Measurements from ENCODE around the gene EGF.

GRCh38 chr4:109973529-109973905 is 60.8 kb downstream of the EGF start:
- TF ChIP-seq REST (IDR thresholded peaks at IDR 0.05; ENCODE audit: insufficient read depth in 1 of 2, low read depth in 2 of 2, low read length in 1 of 2) (no peak), CTCF (IDR thresholded peaks at IDR 0.05) (no peak), POLR2AphosphoS5 (IDR thresholded peaks at IDR 0.05; ENCODE audit: low read depth, low read length) (no peak), SIN3A (IDR thresholded peaks at IDR 0.05; ENCODE audit: borderline replicate concordance, insufficient read depth, low read depth, low read length) (no peak), TCF7L2 (IDR thresholded peaks at IDR 0.05; ENCODE audit: low read depth, low read length) (no peak)
